Coronary artery (tissue), 2 donors: ENCODE measurements around the gene TRIO.
A peak's percentile ranks its signal among the peaks of the same experiment; 100 is the strongest.

Source experiments
- DNase-seq: peaks from one replicate; pipeline ENCODE4 v3.0.0-alpha.2; 2017; ENCODE audit warnings: low spot score
- H3K27ac ChIP-seq, 2 donors: fragments of 200-600 bp; sonication (generic); one replicate each; pipeline ENCODE4 v1.5.1; 2016 to 2019
- H3K4me3 ChIP-seq: fragments of 200-600 bp; sonication (generic); 2 replicates; pipeline ENCODE4 v1.5.1; 2016; ENCODE audit warnings: mild to moderate bottlenecking, moderate library complexity
- TF ChIP-seq, protein P1 (sequence below): fragments of 200-600 bp; sonication (generic); IDR thresholded peaks from one replicate; pipeline ENCODE4 v1.5.1; 2019; ENCODE audit warnings: antibody characterized with exemption

Gene TRIO

GRCh38 chr5:14141764-14142163 is 1.4 kb upstream of the TRIO start:
- Histone ChIP-seq H3K4me3 (no peak overlapping the region), H3K27ac (no peak overlapping the region)
- TF ChIP-seq, protein P1, sequence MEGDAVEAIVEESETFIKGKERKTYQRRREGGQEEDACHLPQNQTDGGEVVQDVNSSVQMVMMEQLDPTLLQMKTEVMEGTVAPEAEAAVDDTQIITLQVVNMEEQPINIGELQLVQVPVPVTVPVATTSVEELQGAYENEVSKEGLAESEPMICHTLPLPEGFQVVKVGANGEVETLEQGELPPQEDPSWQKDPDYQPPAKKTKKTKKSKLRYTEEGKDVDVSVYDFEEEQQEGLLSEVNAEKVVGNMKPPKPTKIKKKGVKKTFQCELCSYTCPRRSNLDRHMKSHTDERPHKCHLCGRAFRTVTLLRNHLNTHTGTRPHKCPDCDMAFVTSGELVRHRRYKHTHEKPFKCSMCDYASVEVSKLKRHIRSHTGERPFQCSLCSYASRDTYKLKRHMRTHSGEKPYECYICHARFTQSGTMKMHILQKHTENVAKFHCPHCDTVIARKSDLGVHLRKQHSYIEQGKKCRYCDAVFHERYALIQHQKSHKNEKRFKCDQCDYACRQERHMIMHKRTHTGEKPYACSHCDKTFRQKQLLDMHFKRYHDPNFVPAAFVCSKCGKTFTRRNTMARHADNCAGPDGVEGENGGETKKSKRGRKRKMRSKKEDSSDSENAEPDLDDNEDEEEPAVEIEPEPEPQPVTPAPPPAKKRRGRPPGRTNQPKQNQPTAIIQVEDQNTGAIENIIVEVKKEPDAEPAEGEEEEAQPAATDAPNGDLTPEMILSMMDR: no peak
- no peak for DNase-seq

DNA sequence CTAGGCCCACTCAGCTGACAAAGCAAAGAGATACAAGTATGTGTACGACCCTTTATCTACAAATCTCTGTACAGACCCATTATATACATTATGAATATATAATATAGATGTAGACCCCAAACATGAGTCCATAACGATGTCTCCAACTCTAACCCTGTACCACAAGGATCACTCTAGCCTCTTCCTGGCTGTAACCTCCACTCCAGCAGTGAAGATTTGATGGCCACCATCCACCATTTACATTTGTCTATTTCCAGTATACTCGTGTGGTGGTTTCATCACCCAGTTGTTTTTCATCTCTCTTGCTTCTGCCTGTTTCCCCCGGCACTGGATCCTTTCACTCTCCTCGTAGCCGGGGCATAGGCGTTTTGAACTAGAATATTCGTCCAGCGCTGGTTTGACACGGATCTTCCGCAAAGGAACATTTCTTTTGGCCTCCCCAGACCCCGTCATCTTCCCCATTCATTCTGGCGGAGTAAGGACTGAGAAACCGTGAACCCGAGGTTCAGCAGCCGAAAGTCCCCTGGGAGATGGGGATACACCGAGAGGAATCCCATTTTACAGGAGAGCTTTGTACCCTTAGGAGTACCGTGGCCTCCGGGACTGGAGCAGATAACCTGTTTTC is 828 bp upstream of the TRIO start:
- Histone ChIP-seq H3K27ac (peak overlapping the region; percentile 81 to 93), H3K4me3 (peak overlapping the region; percentile 95)
- TF ChIP-seq, protein P1: no peak
- DNase-seq: no peak

- DNase-seq: no peak
- peak overlapping the region; percentile 95 for H3K4me3 ChIP-seq
- peak overlapping the region; percentile 89 to 93 for H3K27ac ChIP-seq
- TF ChIP-seq, protein P1: no peak
Observed at GRCh38 chr5:14143546-14143840, 351 bp downstream of the TRIO start.

- peak; percentile 77 for DNase-seq
- Histone ChIP-seq H3K4me3 (peak overlapping the region; percentile 95), H3K27ac (peak overlapping the region; percentile 89 to 93)
- TF ChIP-seq, protein P1: no peak
Observed at GRCh38 chr5:14143841-14144585, 871 bp downstream of the TRIO start.

GRCh38 chr5:14144586-14145434 is 1.7 kb downstream of the TRIO start:
- peak; percentile 80 for DNase-seq
- H3K4me3 ChIP-seq: peak overlapping the region; percentile 95

DNA sequence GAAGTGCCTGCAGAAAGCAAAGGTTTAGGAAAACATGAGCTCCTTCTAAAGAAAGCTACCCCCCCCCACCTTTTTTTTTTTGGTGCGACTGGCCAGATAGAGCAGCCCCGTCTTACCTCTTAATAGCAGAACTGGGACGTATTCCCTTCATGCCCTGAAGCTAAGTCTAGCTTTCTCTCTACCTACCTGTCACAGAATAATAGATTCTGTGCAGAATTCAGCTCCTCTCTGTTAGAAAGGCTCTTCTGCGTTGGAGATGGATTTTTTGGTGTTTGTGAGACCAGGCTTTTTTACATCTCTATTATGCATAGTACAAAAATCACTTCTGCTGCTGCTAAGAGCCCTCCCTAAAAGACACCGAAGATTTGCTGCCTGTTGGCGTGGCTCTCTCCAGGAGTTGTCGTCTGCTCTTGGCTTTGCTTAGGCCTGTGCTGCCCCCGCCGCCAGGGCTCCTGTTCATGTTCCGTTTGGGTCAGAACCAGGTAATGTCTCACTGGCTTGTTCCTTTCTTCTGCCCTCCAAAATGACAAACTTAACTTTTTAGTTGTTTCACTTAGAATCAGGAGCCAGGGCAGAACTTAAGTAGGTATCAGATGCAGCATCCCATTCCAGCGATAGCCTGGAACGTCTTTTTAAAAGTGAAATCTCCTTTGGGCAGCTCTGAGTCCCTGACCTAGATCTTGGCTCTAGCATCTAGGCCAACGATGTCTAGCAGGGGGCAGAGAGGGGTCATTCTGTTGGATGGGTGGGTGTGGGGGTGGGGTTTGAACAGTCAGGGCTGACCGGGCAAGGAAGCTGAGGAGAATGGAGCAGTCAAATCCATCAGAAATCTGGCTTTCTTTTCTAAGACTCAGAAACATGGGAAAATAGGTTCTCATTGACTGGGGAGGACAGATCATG is 2.5 kb downstream of the TRIO start:
- Histone ChIP-seq H3K4me3 (peak overlapping the region; percentile 95), H3K27ac (peak overlapping the region; percentile 89 to 93)
- TF ChIP-seq, protein P1: no peak
- DNase-seq: no peak

More at GRCh38 chr5:14144586-14145434, 1.7 kb downstream of the TRIO start:
- TF ChIP-seq, protein P1: no peak
- peak overlapping the region; percentile 89 to 93 for H3K27ac ChIP-seq
